ENCODE data around the gene ARL15. TPM values are rescaled to one million over a fixed set of nuclear protein-coding genes. Genes with fewer than 3 reads are reported as not detected.

Gene ARL15
- total RNA-seq, 4 donors from 2014 or later, result 8.5 to 19.1 (median 12.0) TPM

- no peaks in the 10 kb centered on the region for H3K9me3 ChIP-seq
- H3K27ac ChIP-seq, result no peak overlapping the region
- H3K27me3 ChIP-seq, result no peaks in the 10 kb centered on the region
- H3K4me3 ChIP-seq, result no peak overlapping the region
- no peak for DNase-seq
- no peaks in the 10 kb centered on the region for H3K4me1 ChIP-seq
- no peaks in the 10 kb centered on the region for H3K36me3 ChIP-seq
- TF ChIP-seq POLR2A (IDR thresholded peaks at IDR 0.05), result no peak
- TF ChIP-seq, protein P1, sequence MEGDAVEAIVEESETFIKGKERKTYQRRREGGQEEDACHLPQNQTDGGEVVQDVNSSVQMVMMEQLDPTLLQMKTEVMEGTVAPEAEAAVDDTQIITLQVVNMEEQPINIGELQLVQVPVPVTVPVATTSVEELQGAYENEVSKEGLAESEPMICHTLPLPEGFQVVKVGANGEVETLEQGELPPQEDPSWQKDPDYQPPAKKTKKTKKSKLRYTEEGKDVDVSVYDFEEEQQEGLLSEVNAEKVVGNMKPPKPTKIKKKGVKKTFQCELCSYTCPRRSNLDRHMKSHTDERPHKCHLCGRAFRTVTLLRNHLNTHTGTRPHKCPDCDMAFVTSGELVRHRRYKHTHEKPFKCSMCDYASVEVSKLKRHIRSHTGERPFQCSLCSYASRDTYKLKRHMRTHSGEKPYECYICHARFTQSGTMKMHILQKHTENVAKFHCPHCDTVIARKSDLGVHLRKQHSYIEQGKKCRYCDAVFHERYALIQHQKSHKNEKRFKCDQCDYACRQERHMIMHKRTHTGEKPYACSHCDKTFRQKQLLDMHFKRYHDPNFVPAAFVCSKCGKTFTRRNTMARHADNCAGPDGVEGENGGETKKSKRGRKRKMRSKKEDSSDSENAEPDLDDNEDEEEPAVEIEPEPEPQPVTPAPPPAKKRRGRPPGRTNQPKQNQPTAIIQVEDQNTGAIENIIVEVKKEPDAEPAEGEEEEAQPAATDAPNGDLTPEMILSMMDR (IDR thresholded peaks at IDR 0.05), result no peak
- intact Hi-C loops (cut with DNase I), result no loop called here
- 81 to 90% methylated on average over 4 of the region's 4 CpGs for WGBS, 2 donors
Measured at GRCh38 chr5:54222336-54222735, 88.0 kb downstream of the ARL15 start.

GRCh38 chr5:54221135-54221534, 89.2 kb downstream of the ARL15 start:
- Histone ChIP-seq H3K27me3 (no peaks in the 10 kb centered on the region), H3K4me3 (no peak overlapping the region), H3K9me3 (no peaks in the 10 kb centered on the region), H3K36me3 (no peaks in the 10 kb centered on the region), H3K27ac (no peak overlapping the region), H3K4me1 (no peaks in the 10 kb centered on the region)
- TF ChIP-seq, protein P1 (IDR thresholded peaks at IDR 0.05), result no peak
- no peak for TF ChIP-seq POLR2A (IDR thresholded peaks at IDR 0.05)
- no peak for DNase-seq
- intact Hi-C loops (cut with DNase I), result no loop called here
- 92 to 94% methylated on average over 1 of the region's 1 CpG for WGBS, 2 donors

DNA sequence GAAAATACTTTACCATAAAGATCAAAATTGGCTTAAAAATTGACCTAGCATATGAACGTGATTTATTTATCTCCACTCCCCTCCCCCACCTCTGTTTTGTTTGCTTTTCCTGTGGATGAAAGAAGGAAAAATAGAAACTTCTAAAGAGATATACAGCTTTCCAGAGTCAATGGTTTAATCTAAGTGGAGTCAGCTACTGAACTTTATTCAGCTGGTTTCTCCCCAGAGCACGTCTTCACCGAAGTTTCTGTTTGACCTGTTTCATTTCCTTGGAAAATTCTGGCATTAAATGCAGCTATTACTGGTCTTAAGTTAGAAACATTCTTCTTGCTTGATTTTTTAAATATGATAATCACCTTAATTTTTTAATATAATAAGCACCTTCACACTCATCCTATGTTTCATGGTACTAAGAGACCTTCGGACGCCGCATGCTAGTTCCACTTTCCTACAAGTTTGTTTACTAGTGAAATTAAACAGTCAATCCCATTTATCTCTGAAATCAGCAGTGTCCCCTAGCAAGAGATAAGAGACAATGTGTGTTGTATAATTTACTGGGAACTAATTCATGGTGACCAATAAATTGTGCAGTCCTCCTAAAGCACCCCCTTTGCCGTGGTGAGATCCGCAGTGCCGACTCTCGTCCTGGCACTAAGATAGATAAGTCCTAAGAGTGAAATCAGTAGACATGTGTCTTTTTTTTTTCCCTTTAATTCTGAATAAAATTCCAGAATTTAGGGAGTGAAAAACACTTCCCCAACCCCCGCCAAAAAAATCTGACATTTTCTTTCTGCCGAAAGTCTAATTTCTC, 89.9 kb downstream of the ARL15 start:
- H3K36me3 ChIP-seq, result no peaks in the 10 kb centered on the region
- H3K9me3 ChIP-seq, result no peaks in the 10 kb centered on the region
- intact Hi-C loops (cut with DNase I), result no loop called here
- H3K27me3 ChIP-seq, result no peaks in the 10 kb centered on the region
- WGBS, 2 donors, result 85 to 91% methylated on average over 12 of the region's 12 CpGs
- H3K4me3 ChIP-seq, result no peak overlapping the region
- H3K4me1 ChIP-seq, result no peaks in the 10 kb centered on the region
- TF ChIP-seq, protein P1 (IDR thresholded peaks at IDR 0.05), result no peak
- no peak for TF ChIP-seq POLR2A (IDR thresholded peaks at IDR 0.05)
- H3K27ac ChIP-seq, result no peak overlapping the region
- DNase-seq, result no peak

DNA sequence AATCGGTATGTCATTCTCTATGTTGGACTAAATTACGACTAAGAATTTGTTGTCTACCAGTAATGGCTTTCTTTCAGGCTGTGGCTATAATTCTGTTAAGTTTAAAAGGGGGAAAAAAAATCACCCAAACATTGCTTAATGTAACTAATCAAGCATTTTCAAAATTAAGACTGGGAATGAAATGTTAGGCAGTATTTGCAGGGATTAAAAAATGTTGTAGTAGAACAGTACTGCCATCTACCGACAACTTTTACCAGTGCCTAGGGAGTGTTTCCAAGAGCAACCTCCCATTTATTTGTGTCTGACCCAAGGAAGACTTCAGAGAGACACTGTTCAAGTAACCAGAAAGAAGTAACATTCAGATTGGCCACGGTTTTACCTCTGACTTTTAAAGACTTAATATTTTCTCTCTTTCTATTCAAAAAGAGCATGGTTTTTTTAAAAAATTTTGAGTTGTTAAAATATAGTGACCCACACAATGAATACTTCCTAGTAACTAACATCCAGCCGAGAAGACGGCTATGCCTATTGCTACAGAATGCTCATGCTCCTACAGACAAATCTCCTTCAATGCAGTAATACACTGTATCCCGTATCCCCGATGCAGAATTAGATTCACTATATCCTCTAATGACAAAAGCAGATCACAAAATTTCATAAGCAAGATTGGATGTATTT, 92.4 kb downstream of the ARL15 start:
- Histone ChIP-seq H3K4me3 (no peak overlapping the region), H3K36me3 (no peaks in the 10 kb centered on the region), H3K4me1 (no peaks in the 10 kb centered on the region), H3K27me3 (no peaks in the 10 kb centered on the region), H3K27ac (no peak overlapping the region), H3K9me3 (no peaks in the 10 kb centered on the region)
- no peak for DNase-seq
- WGBS, 2 donors, result 57 to 61% methylated on average over 8 of the region's 8 CpGs
- intact Hi-C loops (cut with DNase I), result loop anchor here (5.0 kb wide), 2 partner anchors 736 to 1046 kb away; partner anchors contain the start of gene FST
- TF ChIP-seq, protein P1 (IDR thresholded peaks at IDR 0.05), result peak; percentile 50 to 82 (median 68)
- TF ChIP-seq POLR2A (IDR thresholded peaks at IDR 0.05), result no peak

GRCh38 chr5:54215233-54215736, 95.1 kb downstream of the ARL15 start:
- H3K27ac ChIP-seq, result no peak overlapping the region
- no peaks in the 10 kb centered on the region for H3K36me3 ChIP-seq
- no peaks in the 10 kb centered on the region for H3K27me3 ChIP-seq
- TF ChIP-seq, protein P1 (IDR thresholded peaks at IDR 0.05), result no peak
- no peak for TF ChIP-seq POLR2A (IDR thresholded peaks at IDR 0.05)
- no peaks in the 10 kb centered on the region for H3K9me3 ChIP-seq
- H3K4me3 ChIP-seq, result no peak overlapping the region
- no peaks in the 10 kb centered on the region for H3K4me1 ChIP-seq
- no peak for DNase-seq
- 89 to 90% methylated on average over 11 to 12 of the region's 12 CpGs for WGBS, 2 donors
- intact Hi-C loops (cut with DNase I), result loop anchor here (5.0 kb wide), 2 partner anchors 733 to 1043 kb away; partner anchors contain the start of gene FST

Measured in esophagus squamous epithelium (tissue), 5 donors.